Keratinocyte (primary cell): ENCODE measurements around the gene TRIM8. TPM values are rescaled to one million over a fixed set of nuclear protein-coding genes. Genes with fewer than 3 reads are reported as not detected.
A peak's percentile ranks its signal among the peaks of the same experiment; 100 is the strongest.

ENCODE experiments used
- DNase-seq: peaks from one replicate; pipeline ENCODE4 v3.0.0-alpha.2; 2011; ENCODE audit warnings: low read depth, missing footprints, low spot score
- FAIRE-seq: peaks from 2 replicates; lab custom pipeline; 2011; peaks lifted over from hg19 to GRCh38; lab: Jason Lieb, UNC
- H2AFZ ChIP-seq: 2 replicates; pipeline ENCODE4 v1.6.0; 2012; ENCODE audit warnings: low read length, control low read depth, inconsistent platforms; ENCODE audit not compliant: control insufficient read depth
- H3K27ac ChIP-seq: 2 replicates; pipeline ENCODE4 v1.5.1; 2011; ENCODE audit warnings: low read length; ENCODE audit not compliant: control insufficient read depth, insufficient read depth
- H3K27me3 ChIP-seq: 3 replicates; pipeline ENCODE4 v1.6.0; 2011; ENCODE audit warnings: low read length; ENCODE audit not compliant: control insufficient read depth, insufficient read depth; ENCODE audit errors: extremely low read depth
- H3K36me3 ChIP-seq, 2 experiments: 2 replicates in 1 of 2; 3 replicates in 1 of 2; pipeline ENCODE4 v1.5.1; 2011; ENCODE audit warnings: low read length in 2 of 2, mild to moderate bottlenecking in 1 of 2; ENCODE audit not compliant: control insufficient read depth in 2 of 2, insufficient read depth in 2 of 2; ENCODE audit errors: extremely low read depth in 1 of 2
- H3K4me1 ChIP-seq: 3 replicates; pipeline ENCODE4 v1.5.1; 2011; ENCODE audit warnings: low read length; ENCODE audit not compliant: control insufficient read depth, insufficient read depth; ENCODE audit errors: extremely low read depth
- H3K4me2 ChIP-seq: 3 replicates; pipeline ENCODE4 v1.6.0; 2011; ENCODE audit warnings: low read depth, low read length; ENCODE audit not compliant: control insufficient read depth, insufficient read depth; ENCODE audit errors: extremely low read depth
- H3K4me3 ChIP-seq, 3 experiments: fragments of 200-600 bp in 1 of 3; sonication (generic) in 1 of 3; 2 replicates in 2 of 3; 3 replicates in 1 of 3; pipeline ENCODE4 v1.5.1; 2011 to 2016; ENCODE audit warnings: low read length in 3 of 3, mild to moderate bottlenecking in 3 of 3, control low read depth in 2 of 3, inconsistent platforms in 1 of 3, low read depth in 1 of 3, mixed read lengths in 1 of 3, mixed run types in 1 of 3, moderate library complexity in 1 of 3; ENCODE audit not compliant: control insufficient read depth in 2 of 3, insufficient read depth in 2 of 3; ENCODE audit errors: extremely low read depth in 1 of 3
- H3K79me2 ChIP-seq: 2 replicates; pipeline ENCODE4 v1.6.0; 2012; ENCODE audit warnings: low read length; ENCODE audit not compliant: control insufficient read depth, insufficient read depth
- H3K9ac ChIP-seq: 3 replicates; pipeline ENCODE4 v1.6.0; 2011; ENCODE audit warnings: low read length; ENCODE audit not compliant: control insufficient read depth, insufficient read depth; ENCODE audit errors: extremely low read depth
- H3K9me1 ChIP-seq: 3 replicates; pipeline ENCODE4 v1.6.0; 2011; ENCODE audit warnings: low read length; ENCODE audit not compliant: control insufficient read depth, insufficient read depth; ENCODE audit errors: extremely low read depth
- H3K9me3 ChIP-seq: 2 replicates; pipeline ENCODE4 v1.5.1; 2012; ENCODE audit warnings: low read depth, low read length; ENCODE audit not compliant: control insufficient read depth
- H4K20me1 ChIP-seq: 3 replicates; pipeline ENCODE4 v1.6.0; 2011; ENCODE audit warnings: low read length; ENCODE audit not compliant: control insufficient read depth, insufficient read depth; ENCODE audit errors: extremely low read depth
- CTCF ChIP-seq, 3 experiments: IDR thresholded peaks in 1 of 3; conservative IDR thresholded peaks in 1 of 3; optimal IDR thresholded peaks in 1 of 3; 2 replicates in 2 of 3; 3 replicates in 1 of 3; pipeline versions ENCODE3 to v1.5.1; 2011; ENCODE audit warnings: low read length in 3 of 3, mild to moderate bottlenecking in 3 of 3, moderate library complexity in 2 of 3, control low read depth in 1 of 3, inconsistent platforms in 1 of 3; ENCODE audit not compliant: insufficient read depth in 2 of 3; ENCODE audit errors: extremely low read depth in 1 of 3
- EZH2 ChIP-seq: IDR thresholded peaks from one replicate; pipeline ENCODE4 v1.6.1; 2012; ENCODE audit warnings: inconsistent platforms, mild to moderate bottlenecking, low read length, moderate library complexity
- dilution Hi-C: fragments of 300-500 bp; cut with MboI; formaldehyde crosslinking; loops from one replicate; pipeline ENCODE4 v1.7.0; 2020; ENCODE audit warnings: low sequenced_read_pairs; ENCODE audit not compliant: extremely low pct_ligation_motif_present
- polyA plus RNA-seq, 5 experiments: library from polyadenylated mRNA; depleted of rRNA in 3 of 5; stranded (reverse) in 3 of 5; stranded (forward) in 1 of 5; unstranded in 1 of 5; fragments of >200 nt; gene quantifications; 1 replicate in 1 of 5; 2 replicates in 3 of 5; 3 replicates in 1 of 5; pipeline versions ENCODE4 v1.2.1 to v1.2.3, GENCODE V29; 2011 to 2012; ENCODE audit warnings: missing spikeins in 2 of 5, low read depth in 1 of 5, low replicate concordance in 1 of 5

The TRIM8 gene
- polyA plus RNA-seq, 1 donor (not counting 4 experiments of a cell fraction or from before 2014, with no cell fraction given): 24.8 TPM

GRCh38 chr10:102641880-102642735 lies 2.2 kb upstream of the TRIM8 start:
- Histone ChIP-seq H3K79me2 (peaks cover 25% of the 10 kb centered on the region), H3K9me1 (no peaks in the 10 kb centered on the region), H3K27me3 (no peaks in the 10 kb centered on the region), H3K9ac (peak overlapping the region; percentile 90), H2AFZ (peak overlapping the region; percentile 98), H3K36me3 (no peaks in the 10 kb centered on the region), H3K27ac (peak overlapping the region; percentile 91), H3K4me1 (peaks cover 18% of the 10 kb centered on the region), H3K4me2 (peak overlapping the region; percentile 90), H3K4me3 (peak overlapping the region; percentile 70 to 86 (median 84)), H3K9me3 (no peaks in the 10 kb centered on the region), H4K20me1 (peaks cover 5% of the 10 kb centered on the region)
- dilution Hi-C loops: no loop called here
- DNase-seq: peak; percentile 89
- TF ChIP-seq EZH2: no peak
- TF ChIP-seq CTCF (optimal IDR thresholded peaks at IDR 0.05 in 1 of 3, IDR thresholded peaks at IDR 0.05 in 1 of 3, conservative IDR thresholded peaks at IDR 0.05 in 1 of 3; ENCODE audit: extremely low read depth in 1 of 3, insufficient read depth in 2 of 3, low read length in 3 of 3): no peak
- FAIRE-seq: peak; percentile 81

GRCh38 chr10:102642736-102643335 lies 1.4 kb upstream of the TRIM8 start:
- DNase-seq (no peak), FAIRE-seq (no peak)
- Histone ChIP-seq H3K27ac (peak overlapping the region; percentile 91), H3K36me3 (no peaks in the 10 kb centered on the region), H3K4me1 (peaks cover 25% of the 10 kb centered on the region), H3K4me2 (peak overlapping the region; percentile 90), H2AFZ (peak overlapping the region; percentile 44), H3K9me1 (no peaks in the 10 kb centered on the region), H3K4me3 (peak overlapping the region; percentile 70 to 86 (median 76)), H3K79me2 (peaks cover 32% of the 10 kb centered on the region), H3K9me3 (no peaks in the 10 kb centered on the region), H3K9ac (peak overlapping the region; percentile 90), H4K20me1 (peaks cover 13% of the 10 kb centered on the region), H3K27me3 (no peaks in the 10 kb centered on the region)
- dilution Hi-C loops: no loop called here
- no peak for TF ChIP-seq CTCF (optimal IDR thresholded peaks at IDR 0.05 in 1 of 3, IDR thresholded peaks at IDR 0.05 in 1 of 3, conservative IDR thresholded peaks at IDR 0.05 in 1 of 3; ENCODE audit: extremely low read depth in 1 of 3, insufficient read depth in 2 of 3, low read length in 3 of 3)
- no peak for TF ChIP-seq EZH2
